ENCODE measurements around the gene VARS1. TPM values are rescaled to one million over a fixed set of nuclear protein-coding genes. Genes with fewer than 3 reads are reported as not detected.

VARS1 gene
- total and polyA plus RNA-seq, 2 of the 8 experiments (the other 6 are each of a cell fraction or from before 2014, with no cell fraction given): 53.5 to 162 TPM

DNA sequence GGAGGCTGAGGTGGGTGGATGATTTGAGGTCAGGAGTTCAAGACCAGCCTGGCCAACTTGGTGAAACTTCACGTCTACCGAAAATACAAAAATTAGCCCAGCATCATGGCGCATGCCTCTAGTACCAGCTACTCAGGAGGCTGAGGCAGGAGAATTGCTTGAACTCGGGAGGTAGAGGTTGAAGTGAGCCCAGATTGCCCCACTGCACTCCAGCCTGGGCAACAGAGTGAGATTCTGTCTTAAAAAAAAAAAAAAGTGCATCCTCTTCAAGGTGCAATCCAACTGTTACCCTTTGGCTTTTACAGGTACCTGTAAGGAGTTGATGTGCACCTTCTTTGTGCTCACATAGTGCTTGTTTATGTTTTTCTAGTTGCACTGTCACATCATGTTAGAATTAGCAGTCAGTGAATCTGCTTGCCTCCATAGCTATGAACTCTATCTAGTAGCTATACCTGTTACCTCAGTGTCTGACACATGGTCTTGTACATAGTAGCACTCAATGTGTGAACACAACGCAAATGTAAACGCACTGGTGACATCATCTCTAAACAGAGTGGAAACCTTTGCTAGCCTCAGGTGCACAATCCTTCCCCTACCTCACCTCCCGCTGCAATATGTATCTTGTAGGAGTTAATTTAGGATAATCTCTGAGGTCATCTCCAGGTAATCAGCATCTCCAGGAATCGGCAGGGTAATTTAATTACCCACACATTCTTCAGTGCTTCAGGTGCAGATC is 46.1 kb downstream of the VARS1 start:
- Histone ChIP-seq H4K20me1 (replicated peaks in 1 of 2; ENCODE audit: control insufficient read depth in 1 of 2, insufficient read depth in 2 of 2, low read length in 2 of 2) (no peaks in the 10 kb centered on the region), H3K56ac (replicated peaks; ENCODE audit: insufficient read length, low read depth, low read length) (no peak overlapping the region), H3K4me3 (ENCODE audit: extremely low read depth in 1 of 4, insufficient read depth in 2 of 4, low read depth in 3 of 4, low read length in 4 of 4) (no peak overlapping the region), H4K5ac (ENCODE audit: insufficient read length, low read depth, low read length) (no peak overlapping the region), H3K18ac (ENCODE audit: extremely low read depth, low read length) (no peak overlapping the region), H2AFZ (ENCODE audit: low read length) (no peak overlapping the region), H4K91ac (replicated peaks; ENCODE audit: insufficient read length, low read length) (no peak overlapping the region), H3K27ac (ENCODE audit: low read depth, low read length) (no peak overlapping the region), H2BK120ac (replicated peaks; ENCODE audit: low read depth, low read length) (no peak overlapping the region), H3K23me2 (ENCODE audit: low read depth, low read length) (no peaks in the 10 kb centered on the region), H2BK5ac (ENCODE audit: low read depth, low read length) (no peak overlapping the region), H3K79me1 (ENCODE audit: low read depth, low read length) (no peaks in the 10 kb centered on the region), H3K79me2 (ENCODE audit: control insufficient read depth in 1 of 2, insufficient read depth in 2 of 2, low read length in 2 of 2) (no peaks in the 10 kb centered on the region), H3K14ac (ENCODE audit: insufficient read length) (no peak overlapping the region), H3K4ac (replicated peaks; ENCODE audit: insufficient read length, low read depth, low read length) (no peak overlapping the region), H2BK20ac (ENCODE audit: low read length) (no peak overlapping the region), H3K27me3 (replicated peaks in 1 of 4; ENCODE audit: control insufficient read depth in 3 of 4, extremely low read depth in 1 of 4, insufficient read depth in 3 of 4, low read length in 3 of 4) (no peaks in the 10 kb centered on the region), H3K4me1 (replicated peaks in 1 of 4; ENCODE audit: control insufficient read depth in 3 of 4, insufficient read depth in 4 of 4, low read length in 3 of 4) (no peaks in the 10 kb centered on the region), H2BK15ac (ENCODE audit: low read length) (no peak overlapping the region), H3K9me3 (ENCODE audit: insufficient read depth in 2 of 2, low read depth in 1 of 2, low read length in 1 of 2) (no peaks in the 10 kb centered on the region), H3K4me2 (ENCODE audit: insufficient read depth in 1 of 2, low read depth in 2 of 2, low read length in 2 of 2) (no peak overlapping the region), H2BK12ac (ENCODE audit: low read depth, low read length) (no peak overlapping the region), H2AK5ac (ENCODE audit: low read depth, low read length) (no peak overlapping the region), H3K36me3 (ENCODE audit: control insufficient read depth in 2 of 4, insufficient read depth in 4 of 4, low read length in 3 of 4) (peaks cover 0 to 7% (median 0%) of the 10 kb centered on the region in 4 experiments; a peak in 2 of 8 replicates), H3K23ac (ENCODE audit: insufficient read length) (no peak overlapping the region), H4K8ac (ENCODE audit: extremely low read depth, insufficient read depth, low read length) (no peak overlapping the region), H3K9ac (replicated peaks in 1 of 4; ENCODE audit: extremely low read depth in 1 of 4, low read depth in 3 of 4, low read length in 3 of 4) (no peak overlapping the region)
- ChIA-PET POLR2A (ENCODE audit: partially characterized antibody) (interaction anchor here (0.7 to 4.8 kb wide), 10 partner anchors 9 to 219 kb away, joined by 3 to 33 read pairs (median 3); partner anchors contain the start of genes HSPA1B, MSH5 and VARS1), CTCF (ENCODE audit: partially characterized antibody) (interaction anchor here (0.6 to 4.2 kb wide), 11 partner anchors 9 to 1634 kb away, joined by 3 to 25 read pairs (median 3); partner anchors contain the start of genes CLIC1, DDAH2 and MSH5)
- no peak for DNase-seq (ENCODE audit: low read depth in 1 of 2, low spot score in 2 of 2)
- FAIRE-seq: no peak
- WGBS, 2 experiments (ENCODE audit: extremely low coverage in 1 of 2, insufficient coverage in 1 of 2, insufficient read length in 1 of 2, insufficient replicate concordance in 2 of 2, low coverage in 1 of 2, low lambda C conversion rate in 2 of 2, missing lambda C conversion rate in 1 of 2): 93% methylated on average over 8 of the region's 8 CpGs; no CpG with 5 or more reads in 1 of the 2 experiments
- TF ChIP-seq, protein P1, sequence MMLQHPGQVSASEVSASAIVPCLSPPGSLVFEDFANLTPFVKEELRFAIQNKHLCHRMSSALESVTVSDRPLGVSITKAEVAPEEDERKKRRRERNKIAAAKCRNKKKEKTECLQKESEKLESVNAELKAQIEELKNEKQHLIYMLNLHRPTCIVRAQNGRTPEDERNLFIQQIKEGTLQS (IDR thresholded peaks at IDR 0.05; ENCODE audit: insufficient read depth, low read depth, low read length): no peak
- TF ChIP-seq PHF8 (conservative IDR thresholded peaks at IDR 0.05; ENCODE audit: low read depth, low read length) (no peak), TCF12 (IDR thresholded peaks at IDR 0.05; ENCODE audit: low read depth, low read length) (no peak), RAD21 (IDR thresholded peaks at IDR 0.05 in 1 of 2, conservative IDR thresholded peaks at IDR 0.05 in 1 of 2; ENCODE audit: low read depth in 2 of 2, low read length in 2 of 2) (no peak), NANOG (IDR thresholded peaks at IDR 0.05; ENCODE audit: insufficient read depth, low read depth, low read length, poor library complexity, severe bottlenecking) (no peak), CBX5 (IDR thresholded peaks at IDR 0.05; ENCODE audit: low read depth, low read length) (no peak), NRF1 (IDR thresholded peaks at IDR 0.05; ENCODE audit: low read depth, low read length) (no peak), TBP (IDR thresholded peaks at IDR 0.05; ENCODE audit: low read depth, low read length) (no peak), EGR1 (IDR thresholded peaks at IDR 0.05; ENCODE audit: borderline replicate concordance, low read depth, low read length) (no peak), CREB1 (IDR thresholded peaks at IDR 0.05) (no peak), SAP30 (IDR thresholded peaks at IDR 0.05; ENCODE audit: insufficient read depth, insufficient replicate concordance, low read length) (no peak)
